ENCODE data around the gene ARL14. TPM values are rescaled to one million over a fixed set of nuclear protein-coding genes. Genes with fewer than 3 reads are reported as not detected.

ARL14 gene
- total RNA-seq, 1 donor from 2014 or later, result 0.16 TPM

DNA sequence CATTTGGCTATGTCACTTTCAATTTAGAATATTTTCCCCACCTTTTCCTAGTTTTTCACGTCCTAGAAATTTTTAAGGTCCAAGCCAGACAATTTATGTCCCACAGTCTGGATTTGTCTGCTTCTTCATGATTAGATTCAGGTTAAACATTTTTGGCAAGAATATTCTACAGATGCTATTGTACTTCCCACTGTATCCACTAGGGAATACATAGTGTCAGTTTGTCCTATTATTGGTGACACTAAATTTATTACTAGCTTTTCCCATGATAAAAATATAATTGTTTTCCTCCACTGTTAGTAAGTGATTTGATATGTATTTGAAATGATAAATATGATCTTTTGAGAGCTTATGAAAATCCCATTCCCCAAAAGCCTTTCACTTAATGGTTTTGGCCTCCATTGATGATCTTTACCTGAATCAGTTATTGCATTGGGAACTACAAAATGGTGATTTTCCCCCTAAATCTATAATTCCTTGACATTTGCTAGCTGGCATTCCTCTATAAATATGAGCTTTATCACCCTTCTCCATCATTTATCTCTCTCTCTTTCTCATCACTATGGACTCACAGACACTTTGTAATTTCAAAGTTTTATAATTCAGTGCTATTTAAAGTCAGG, 8.3 kb downstream of the ARL14 start:
- Mint-ChIP-seq H3K9me3 (ENCODE audit: unreplicated experiment) (no peaks in the 10 kb centered on the region), H3K36me3 (ENCODE audit: low read depth, unreplicated experiment) (no peaks in the 10 kb centered on the region), H3K27ac (ENCODE audit: unreplicated experiment) (peak overlapping the region; percentile 38), H3K27me3 (ENCODE audit: low read depth, unreplicated experiment) (peaks cover 2% of the 10 kb centered on the region), H3K4me3 (ENCODE audit: unreplicated experiment) (no peak overlapping the region), H3K4me1 (ENCODE audit: low read depth, unreplicated experiment) (no peaks in the 10 kb centered on the region)
- TF ChIP-seq EZH2 (IDR thresholded peaks at IDR 0.05; ENCODE audit: insufficient read depth, low read length), result no peak
- TF ChIP-seq, protein P1, sequence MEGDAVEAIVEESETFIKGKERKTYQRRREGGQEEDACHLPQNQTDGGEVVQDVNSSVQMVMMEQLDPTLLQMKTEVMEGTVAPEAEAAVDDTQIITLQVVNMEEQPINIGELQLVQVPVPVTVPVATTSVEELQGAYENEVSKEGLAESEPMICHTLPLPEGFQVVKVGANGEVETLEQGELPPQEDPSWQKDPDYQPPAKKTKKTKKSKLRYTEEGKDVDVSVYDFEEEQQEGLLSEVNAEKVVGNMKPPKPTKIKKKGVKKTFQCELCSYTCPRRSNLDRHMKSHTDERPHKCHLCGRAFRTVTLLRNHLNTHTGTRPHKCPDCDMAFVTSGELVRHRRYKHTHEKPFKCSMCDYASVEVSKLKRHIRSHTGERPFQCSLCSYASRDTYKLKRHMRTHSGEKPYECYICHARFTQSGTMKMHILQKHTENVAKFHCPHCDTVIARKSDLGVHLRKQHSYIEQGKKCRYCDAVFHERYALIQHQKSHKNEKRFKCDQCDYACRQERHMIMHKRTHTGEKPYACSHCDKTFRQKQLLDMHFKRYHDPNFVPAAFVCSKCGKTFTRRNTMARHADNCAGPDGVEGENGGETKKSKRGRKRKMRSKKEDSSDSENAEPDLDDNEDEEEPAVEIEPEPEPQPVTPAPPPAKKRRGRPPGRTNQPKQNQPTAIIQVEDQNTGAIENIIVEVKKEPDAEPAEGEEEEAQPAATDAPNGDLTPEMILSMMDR (IDR thresholded peaks at IDR 0.05; ENCODE audit: insufficient read depth, low read depth, low read length), result peak; percentile 40
- Histone ChIP-seq H3K4me1 (ENCODE audit: insufficient read depth, low read length) (no peaks in the 10 kb centered on the region), H3K36me3 (ENCODE audit: insufficient read depth, low read length) (no peaks in the 10 kb centered on the region), H3K9ac (ENCODE audit: low read length) (no peak overlapping the region), H2AFZ (ENCODE audit: low read depth, low read length) (no peak overlapping the region), H3K27me3 (ENCODE audit: insufficient read depth, low read length) (no peaks in the 10 kb centered on the region), H3K4me3 (ENCODE audit: insufficient read depth, low read depth, low read length) (no peak overlapping the region), H4K20me1 (ENCODE audit: insufficient read depth, low read length) (no peaks in the 10 kb centered on the region), H3K9me3 (ENCODE audit: insufficient read depth, low read depth, low read length) (no peaks in the 10 kb centered on the region), H3K4me2 (ENCODE audit: low read length) (no peak overlapping the region), H3K79me2 (ENCODE audit: insufficient read depth, low read length) (no peaks in the 10 kb centered on the region), H3K27ac (ENCODE audit: low read depth, low read length) (no peak overlapping the region)
- FAIRE-seq (no peak), DNase-seq (ENCODE audit: low read depth) (no peak)

DNA sequence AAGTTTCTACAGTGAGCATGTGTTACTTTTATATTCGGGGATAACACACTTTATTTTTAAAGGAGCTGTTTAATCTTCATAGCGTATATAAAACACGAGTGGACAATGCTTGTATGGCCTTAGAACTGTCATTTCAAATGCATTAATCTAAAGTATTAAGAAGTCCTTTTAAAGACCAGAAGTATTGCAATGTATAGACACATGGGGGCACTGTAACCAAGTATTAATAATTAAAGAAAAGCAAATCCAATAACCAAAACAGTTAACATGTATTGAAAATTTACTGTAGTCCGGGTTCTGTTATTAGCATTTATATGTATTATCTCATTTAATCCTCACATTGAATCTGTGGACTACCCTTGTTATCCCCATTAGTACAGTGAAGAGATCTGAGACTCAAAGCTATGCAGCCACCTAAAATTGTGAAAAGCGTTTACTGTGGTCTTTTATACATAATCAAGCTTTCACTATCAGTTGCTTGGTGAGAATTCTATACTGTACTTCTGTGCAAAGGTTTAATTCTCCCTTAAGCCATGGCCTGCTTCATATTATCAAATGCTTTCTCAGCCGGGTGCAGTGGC, 10.1 kb downstream of the ARL14 start:
- Mint-ChIP-seq H3K27me3 (ENCODE audit: low read depth, unreplicated experiment) (peaks cover 2% of the 10 kb centered on the region), H3K9me3 (ENCODE audit: unreplicated experiment) (peaks cover 3% of the 10 kb centered on the region), H3K27ac (ENCODE audit: unreplicated experiment) (no peak overlapping the region), H3K36me3 (ENCODE audit: low read depth, unreplicated experiment) (no peaks in the 10 kb centered on the region), H3K4me3 (ENCODE audit: unreplicated experiment) (no peak overlapping the region), H3K4me1 (ENCODE audit: low read depth, unreplicated experiment) (no peaks in the 10 kb centered on the region)
- H3K4me1 ChIP-seq (ENCODE audit: insufficient read depth, low read length), result no peaks in the 10 kb centered on the region
- no peaks in the 10 kb centered on the region for H3K36me3 ChIP-seq (ENCODE audit: insufficient read depth, low read length)
- H3K79me2 ChIP-seq (ENCODE audit: insufficient read depth, low read length), result no peaks in the 10 kb centered on the region
- no peak overlapping the region for H3K27ac ChIP-seq (ENCODE audit: low read depth, low read length)
- no peak for DNase-seq (ENCODE audit: low read depth)
- H3K27me3 ChIP-seq (ENCODE audit: insufficient read depth, low read length), result no peaks in the 10 kb centered on the region
- H2AFZ ChIP-seq (ENCODE audit: low read depth, low read length), result no peak overlapping the region
- no peak overlapping the region for H3K4me3 ChIP-seq (ENCODE audit: insufficient read depth, low read depth, low read length)
- no peak overlapping the region for H3K9ac ChIP-seq (ENCODE audit: low read length)
- H4K20me1 ChIP-seq (ENCODE audit: insufficient read depth, low read length), result no peaks in the 10 kb centered on the region
- no peak overlapping the region for H3K4me2 ChIP-seq (ENCODE audit: low read length)
- no peaks in the 10 kb centered on the region for H3K9me3 ChIP-seq (ENCODE audit: insufficient read depth, low read depth, low read length)
- no peak for FAIRE-seq
- TF ChIP-seq, protein P1 (IDR thresholded peaks at IDR 0.05; ENCODE audit: insufficient read depth, low read depth, low read length), result peak; percentile 39
- no peak for TF ChIP-seq EZH2 (IDR thresholded peaks at IDR 0.05; ENCODE audit: insufficient read depth, low read length)

DNA sequence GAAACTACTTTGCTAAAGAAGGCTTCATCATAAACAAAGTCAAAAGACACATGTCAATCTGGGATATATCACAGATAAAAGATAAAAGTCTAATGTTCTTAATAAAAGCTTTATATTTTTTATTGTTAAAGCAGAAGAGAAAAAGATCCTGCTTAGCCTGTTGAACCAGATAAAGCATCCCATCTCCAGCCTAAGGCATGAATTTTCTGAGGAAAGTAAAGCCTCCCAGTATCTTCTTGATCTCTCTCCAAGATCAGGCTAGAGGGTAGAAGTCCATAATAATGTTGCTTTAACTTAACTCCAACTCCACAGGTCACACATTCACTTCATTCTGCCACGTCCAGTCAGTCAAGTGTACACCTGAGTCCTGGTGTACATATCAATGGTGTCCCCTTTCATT, 14.2 kb downstream of the ARL14 start:
- Histone ChIP-seq H3K79me2 (ENCODE audit: insufficient read depth, low read length) (no peaks in the 10 kb centered on the region), H3K4me2 (ENCODE audit: low read length) (no peak overlapping the region), H3K4me3 (ENCODE audit: insufficient read depth, low read depth, low read length) (no peak overlapping the region), H3K36me3 (ENCODE audit: insufficient read depth, low read length) (no peaks in the 10 kb centered on the region), H3K9ac (ENCODE audit: low read length) (no peak overlapping the region), H2AFZ (ENCODE audit: low read depth, low read length) (no peak overlapping the region), H3K4me1 (ENCODE audit: insufficient read depth, low read length) (no peaks in the 10 kb centered on the region), H4K20me1 (ENCODE audit: insufficient read depth, low read length) (no peaks in the 10 kb centered on the region), H3K27ac (ENCODE audit: low read depth, low read length) (no peak overlapping the region), H3K27me3 (ENCODE audit: insufficient read depth, low read length) (no peaks in the 10 kb centered on the region), H3K9me3 (ENCODE audit: insufficient read depth, low read depth, low read length) (no peaks in the 10 kb centered on the region)
- no peak overlapping the region for H3K4me3 Mint-ChIP-seq (ENCODE audit: unreplicated experiment)
- no peak for FAIRE-seq
- TF ChIP-seq, protein P1 (IDR thresholded peaks at IDR 0.05; ENCODE audit: insufficient read depth, low read depth, low read length), result no peak
- no peak for TF ChIP-seq EZH2 (IDR thresholded peaks at IDR 0.05; ENCODE audit: insufficient read depth, low read length)
- H3K27me3 Mint-ChIP-seq (ENCODE audit: low read depth, unreplicated experiment), result peaks cover 3% of the 10 kb centered on the region
- DNase-seq (ENCODE audit: low read depth), result no peak
- no peaks in the 10 kb centered on the region for H3K36me3 Mint-ChIP-seq (ENCODE audit: low read depth, unreplicated experiment)
- no peak overlapping the region for H3K27ac Mint-ChIP-seq (ENCODE audit: unreplicated experiment)
- H3K4me1 Mint-ChIP-seq (ENCODE audit: low read depth, unreplicated experiment), result no peaks in the 10 kb centered on the region
- peaks cover 3% of the 10 kb centered on the region for H3K9me3 Mint-ChIP-seq (ENCODE audit: unreplicated experiment)

All from astrocyte (in vitro differentiated cells and primary cell).